ENCODE results near the gene PDCD4.
"Not testable (repeated sequence)": the region's sequence is repeated elsewhere in the genome, so short reads cannot be mapped to it uniquely, and the experiment has no call there.

The PDCD4 gene

GRCh38 chr10:110880012-110880411, 8.3 kb downstream of the PDCD4 start:
- no peak for DNase-seq (ENCODE audit: low read depth in 2 of 2, low spot score in 1 of 2)

GRCh38 chr10:110881247-110881646, 9.5 kb downstream of the PDCD4 start:
- DNase-seq (ENCODE audit: low read depth in 2 of 2, low spot score in 1 of 2), result no peak

GRCh38 chr10:110881905-110882304, 10.2 kb downstream of the PDCD4 start:
- DNase-seq (ENCODE audit: low read depth in 2 of 2, low spot score in 1 of 2), result no peak

DNA sequence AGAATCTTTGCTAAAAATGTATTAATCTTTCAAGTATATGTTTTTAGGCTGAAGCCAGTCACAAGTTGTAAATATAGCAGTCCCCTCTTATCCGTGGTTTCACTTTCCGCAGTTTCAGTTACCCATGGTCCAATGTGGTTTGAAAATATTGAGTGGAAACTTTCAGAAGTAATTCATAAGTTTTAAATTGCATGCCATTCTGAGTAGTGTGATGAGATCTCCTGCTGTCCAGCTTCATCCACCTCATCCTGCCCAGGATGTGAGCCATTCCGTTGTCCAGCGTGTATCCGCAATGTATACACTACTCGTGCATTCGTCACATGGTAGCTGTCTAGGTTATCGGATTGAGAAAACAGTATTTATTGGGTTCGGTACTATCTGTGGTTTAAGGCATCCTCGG, 12.2 kb downstream of the PDCD4 start:
- DNase-seq (ENCODE audit: low read depth in 2 of 2, low spot score in 1 of 2), result no peak

- no peak for DNase-seq (ENCODE audit: low read depth in 2 of 2, low spot score in 1 of 2)
These were observed 14.4 kb downstream of the PDCD4 start for GRCh38 chr10:110885932-110886674.

DNA sequence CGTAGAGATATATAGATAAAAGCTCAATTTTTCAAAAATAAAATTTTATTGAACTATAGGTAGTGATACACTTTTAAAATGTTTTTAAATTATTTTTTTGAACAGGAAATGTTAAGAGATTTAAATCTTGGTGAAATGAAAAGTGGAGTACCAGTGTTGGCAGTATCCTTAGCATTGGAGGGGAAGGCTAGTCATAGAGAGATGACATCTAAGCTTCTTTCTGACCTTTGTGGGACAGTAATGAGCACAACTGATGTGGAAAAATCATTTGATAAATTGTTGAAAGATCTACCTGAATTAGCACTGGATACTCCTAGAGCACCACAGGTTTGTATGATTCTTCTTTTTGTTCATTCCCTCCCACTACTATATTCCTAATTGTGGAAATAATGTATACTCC, 15.8 kb downstream of the PDCD4 start:
- no peak for DNase-seq (ENCODE audit: low read depth in 2 of 2, low spot score in 1 of 2)

- DNase-seq (ENCODE audit: low read depth in 2 of 2, low spot score in 1 of 2), result no peak
These were observed 21.0 kb downstream of the PDCD4 start for GRCh38 chr10:110892602-110893288.

DNA sequence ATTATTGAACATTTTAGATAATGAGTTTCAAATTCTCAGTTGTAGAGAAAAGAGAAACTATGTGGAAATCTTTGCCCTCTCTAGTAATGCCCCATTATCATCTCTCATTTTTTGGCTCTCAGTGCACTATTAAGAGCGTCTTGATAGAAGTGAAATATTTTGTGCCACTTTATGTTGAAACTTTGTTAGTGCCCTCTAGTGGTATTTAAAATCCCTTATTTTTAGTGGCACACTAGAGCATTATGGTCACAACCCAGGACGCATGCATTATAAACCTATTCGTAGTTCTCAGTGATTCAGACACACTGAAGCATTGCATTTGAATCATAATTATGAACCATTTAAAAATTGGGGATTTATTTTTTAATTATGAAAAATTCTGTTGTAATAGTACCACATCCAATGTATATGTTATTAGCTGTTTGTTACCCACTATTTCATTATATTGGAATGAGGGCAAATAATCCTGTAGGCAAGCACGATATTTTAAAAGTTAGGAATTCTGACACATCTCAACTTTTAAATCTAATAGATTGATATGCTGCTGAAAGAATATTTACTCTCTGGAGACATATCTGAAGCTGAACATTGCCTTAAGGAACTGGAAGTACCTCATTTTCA, 21.9 kb downstream of the PDCD4 start:
- no peak for DNase-seq (ENCODE audit: low read depth in 2 of 2, low spot score in 1 of 2)

GRCh38 chr10:110897184-110897583, 25.5 kb downstream of the PDCD4 start:
- DNase-seq (ENCODE audit: low read depth in 2 of 2, low spot score in 1 of 2), result no peak

DNA sequence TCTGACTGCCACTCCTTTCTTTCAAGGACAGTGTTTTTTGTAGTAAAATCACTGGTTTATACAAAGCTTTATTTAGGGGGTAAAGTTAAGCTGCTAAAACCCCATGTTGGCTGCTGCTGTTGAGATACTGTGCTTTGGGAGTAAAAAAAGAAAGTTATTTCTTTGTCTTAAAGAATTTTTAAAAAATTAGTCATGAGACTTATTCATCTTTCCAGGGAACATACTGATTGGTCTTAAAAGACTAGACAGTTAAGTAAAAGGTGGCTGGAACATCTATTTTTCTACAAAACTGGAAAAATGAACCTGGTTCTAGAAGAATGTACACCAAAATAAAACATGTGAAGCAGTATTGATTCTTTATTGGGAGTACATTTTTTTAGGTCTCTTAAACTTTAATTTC, 26.7 kb downstream of the PDCD4 start:
- no peak for DNase-seq (ENCODE audit: low read depth in 2 of 2, low spot score in 1 of 2)

DNA sequence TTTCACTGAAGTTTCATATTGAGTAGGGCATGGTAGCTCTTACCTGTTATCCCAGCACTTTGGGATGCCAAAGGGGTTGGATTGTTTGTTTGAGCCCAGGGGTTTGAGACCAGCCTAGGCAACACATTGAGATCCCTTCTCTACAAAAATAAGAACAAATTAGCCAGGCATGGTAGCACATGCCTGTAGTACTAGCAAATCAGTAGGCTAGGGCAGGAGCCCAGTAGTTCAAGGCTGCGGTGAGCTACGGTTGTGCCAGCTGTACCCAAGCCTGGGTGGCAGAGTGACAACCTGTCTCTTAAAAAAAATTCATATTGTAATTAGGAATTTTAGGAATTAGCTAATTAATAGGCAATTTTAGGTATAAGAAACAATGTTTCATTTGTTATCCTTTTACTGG, 29.3 kb downstream of the PDCD4 start:
- no peak for DNase-seq (ENCODE audit: low read depth in 2 of 2, low spot score in 1 of 2)

GRCh38 chr10:110901954-110902819, 30.5 kb downstream of the PDCD4 start:
- DNase-seq (ENCODE audit: low read depth in 2 of 2, low spot score in 1 of 2), result peak in 1 of 2 donors; percentile 24

- no peak for DNase-seq (ENCODE audit: low read depth in 2 of 2, low spot score in 1 of 2)
These were observed 31.9 kb downstream of the PDCD4 start for GRCh38 chr10:110903280-110904278.

DNA sequence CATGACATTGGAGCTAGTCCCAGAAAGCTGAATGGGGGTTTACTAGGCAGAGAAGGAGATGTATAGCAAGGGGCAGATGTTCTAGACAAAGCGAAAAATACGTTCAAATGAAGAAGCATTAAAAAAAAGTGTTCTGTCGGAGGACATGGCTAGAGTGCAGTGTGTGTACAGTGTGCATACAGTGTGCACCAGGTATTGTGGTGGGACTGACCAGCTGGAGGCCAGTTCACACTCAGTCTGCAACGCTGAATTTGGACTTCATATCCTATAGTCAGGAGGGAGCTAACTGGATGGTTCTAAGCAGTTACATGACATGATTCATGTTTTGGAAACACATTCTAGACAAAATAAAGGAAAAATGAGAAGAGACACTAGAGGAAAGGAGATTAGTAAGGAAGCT, 38.4 kb downstream of the PDCD4 start:
- DNase-seq (ENCODE audit: low read depth in 2 of 2, low spot score in 1 of 2), result no peak

- DNase-seq (ENCODE audit: low read depth in 2 of 2, low spot score in 1 of 2), result no peak
These were observed 40.6 kb downstream of the PDCD4 start for GRCh38 chr10:110912374-110912773.

GRCh38 chr10:110914431-110914830, 42.7 kb downstream of the PDCD4 start:
- no peak for DNase-seq (ENCODE audit: low read depth in 2 of 2, low spot score in 1 of 2)

DNA sequence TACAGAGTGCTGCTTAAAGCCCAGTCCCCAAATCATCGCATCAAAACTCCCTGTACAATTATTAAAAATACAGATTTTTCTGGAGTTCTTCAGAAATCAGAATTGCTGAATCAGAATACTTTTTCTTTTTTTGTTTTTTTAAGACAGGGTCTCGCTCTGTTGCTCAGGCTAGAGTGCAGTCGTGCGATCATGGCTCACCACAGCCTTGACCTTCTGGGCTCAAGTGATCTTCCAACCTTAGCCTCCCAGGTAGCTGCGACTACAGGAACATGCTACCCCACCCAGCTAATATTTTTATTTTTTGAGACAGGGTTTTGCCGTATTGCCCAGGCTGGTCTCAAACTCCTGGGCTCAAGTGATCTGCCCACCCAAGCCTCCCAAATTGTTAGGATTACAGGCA, 43.3 kb downstream of the PDCD4 start:
- no peak for DNase-seq (ENCODE audit: low read depth in 2 of 2, low spot score in 1 of 2)

DNA sequence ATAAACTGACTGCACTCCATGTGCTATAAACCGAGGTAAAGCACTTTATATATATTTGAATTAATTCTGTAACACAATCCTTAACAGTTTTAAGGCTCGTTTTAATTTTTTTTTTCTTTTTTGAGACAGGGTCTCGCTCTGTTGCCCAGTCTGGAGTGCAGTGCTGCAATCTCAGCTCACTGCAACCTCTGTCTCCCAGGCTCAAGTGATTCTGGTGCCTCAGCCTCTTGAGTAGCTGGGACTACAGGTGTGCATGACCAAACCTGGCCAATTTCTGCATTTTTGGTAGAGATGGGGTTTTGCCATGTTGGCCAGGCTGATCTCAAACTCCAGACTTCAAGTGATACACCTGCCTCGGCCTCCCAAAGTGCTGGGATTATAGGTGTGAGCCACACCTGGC, 43.9 kb downstream of the PDCD4 start:
- DNase-seq (ENCODE audit: low read depth in 2 of 2, low spot score in 1 of 2), result not testable (repeated sequence)

- no peak for DNase-seq (ENCODE audit: low read depth in 2 of 2, low spot score in 1 of 2)
These were observed 45.0 kb downstream of the PDCD4 start for GRCh38 chr10:110916554-110917346.

Measured in stimulated activated CD8-positive, alpha-beta memory T cell treated with anti-CD3 and anti-CD28 coated beads, Interleukin-4, amount 100 ng/mL, for 4 hours (primary cell).